GM12873 (cell line): ENCODE data around the gene THUMPD1.

Source experiments
- CTCF ChIP-seq: IDR thresholded peaks from 2 replicates; pipeline ENCODE4 v1.5.1; 2012; ENCODE audit warnings: low read depth, mild to moderate bottlenecking, moderate library complexity, low read length, control low read depth; ENCODE audit not compliant: insufficient read depth; ENCODE audit errors: missing control alignments

Gene THUMPD1

GRCh38 chr16:20734056-20734455 is 7.6 kb downstream of the THUMPD1 start:
- no peak for TF ChIP-seq CTCF

- TF ChIP-seq CTCF, result no peak
Observed at GRCh38 chr16:20729141-20729540, 12.5 kb downstream of the THUMPD1 start.

GRCh38 chr16:20727181-20727580 is 14.4 kb downstream of the THUMPD1 start:
- no peak for TF ChIP-seq CTCF

GRCh38 chr16:20726661-20727060 is 15.0 kb downstream of the THUMPD1 start:
- TF ChIP-seq CTCF, result no peak

- no peak for TF ChIP-seq CTCF
Observed at GRCh38 chr16:20720251-20720650, 21.4 kb downstream of the THUMPD1 start.

- no peak for TF ChIP-seq CTCF
Observed at GRCh38 chr16:20711277-20711911, 30.2 kb downstream of the THUMPD1 start.

GRCh38 chr16:20708129-20708528 is 33.5 kb downstream of the THUMPD1 start:
- TF ChIP-seq CTCF, result peak; percentile 48
